NCI-H69 (cell line): ENCODE data around the gene PTPDC1.
"Not testable (repeated sequence)": the region's sequence is repeated elsewhere in the genome, so short reads cannot be mapped to it uniquely, and the experiment has no call there.

ENCODE experiments used
- DNase-seq: peaks from one replicate; lab custom pipeline; 2025; lab: John Stamatoyannopoulos, UW

The PTPDC1 gene

DNA sequence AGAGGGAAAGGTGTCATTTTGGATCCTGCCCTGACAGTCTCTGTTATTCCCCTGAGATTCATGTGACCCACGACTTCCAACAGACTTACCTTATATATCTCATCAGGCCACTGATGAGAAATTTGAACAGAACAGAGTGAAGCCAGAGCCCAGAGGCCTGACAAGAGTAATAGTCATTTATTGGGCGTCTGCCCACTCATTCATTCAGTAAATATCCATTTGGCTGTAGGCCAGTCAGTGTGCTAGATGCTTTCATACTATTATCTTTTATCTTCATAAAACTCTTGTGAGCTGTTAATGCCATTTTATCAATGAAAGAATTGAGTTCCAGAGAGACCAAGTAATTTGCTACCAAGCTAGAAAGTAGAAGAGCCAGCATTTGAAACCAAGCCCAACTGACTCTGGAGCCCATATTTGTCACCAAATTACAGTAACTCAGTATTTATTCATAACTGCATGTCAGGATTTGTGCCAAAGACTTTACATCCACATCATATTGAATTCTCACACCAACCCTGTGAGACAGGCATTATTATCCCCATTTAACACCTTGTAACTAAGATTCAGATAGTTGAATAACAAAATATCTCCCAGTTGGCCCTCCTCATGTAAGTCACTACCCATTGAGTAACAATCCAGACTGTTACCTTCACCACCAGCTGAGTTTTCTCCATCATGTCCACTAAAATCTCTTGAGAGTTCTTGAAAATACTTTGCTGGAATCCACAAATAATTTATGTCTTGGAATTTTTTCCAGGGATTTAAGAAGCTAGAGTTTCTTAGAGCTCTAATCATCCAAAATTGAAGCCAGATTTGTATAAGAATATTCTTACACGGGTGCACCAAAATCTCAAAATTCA lies 2.5 kb downstream of the PTPDC1 start:
- peak; percentile 69 for DNase-seq

DNA sequence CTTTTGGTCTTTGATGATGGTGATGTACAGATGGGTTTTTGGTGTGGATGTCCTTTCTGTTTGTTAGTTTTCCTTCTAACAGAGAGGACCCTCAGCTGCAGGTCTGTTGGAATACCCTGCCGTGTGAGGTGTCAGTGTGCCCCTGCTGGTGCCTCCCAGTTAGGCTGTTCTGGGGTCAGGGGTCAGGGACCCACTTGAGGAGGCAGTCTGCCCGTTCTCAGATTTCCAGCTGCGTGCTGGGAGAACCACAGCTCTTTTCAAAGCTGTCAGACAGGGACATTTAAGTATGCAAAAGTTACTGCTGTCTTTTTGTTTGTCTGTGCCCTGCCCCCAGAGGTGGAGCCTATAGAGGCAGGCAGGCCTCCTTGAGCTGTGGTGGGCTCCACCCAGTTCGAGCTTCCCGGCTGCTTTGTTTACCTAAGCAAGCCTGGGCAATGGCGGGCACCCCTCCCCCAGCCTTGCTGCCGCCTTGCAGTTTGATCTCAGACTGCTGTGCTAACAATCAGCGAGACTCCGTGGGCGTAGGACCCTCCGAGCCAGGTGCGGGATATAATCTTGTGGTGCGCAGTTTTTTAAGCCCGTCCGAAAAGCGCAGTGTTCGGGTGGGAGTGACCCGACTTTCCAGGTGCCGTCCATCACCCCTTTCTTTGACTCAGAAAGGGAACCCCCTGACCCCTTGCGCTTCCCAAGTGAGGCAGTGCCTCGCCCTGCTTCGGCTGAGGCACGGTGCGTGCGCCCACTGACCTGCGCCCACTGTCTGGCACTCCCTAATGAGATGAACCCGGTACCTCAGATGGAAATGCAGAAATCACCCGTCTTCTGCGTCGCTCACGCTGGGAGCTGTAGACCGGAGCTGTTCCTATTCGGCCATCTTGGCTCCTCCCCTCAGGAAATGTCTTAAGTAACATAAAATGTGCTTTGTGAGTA lies 10.2 kb downstream of the PTPDC1 start:
- peak; percentile 5 for DNase-seq

DNA sequence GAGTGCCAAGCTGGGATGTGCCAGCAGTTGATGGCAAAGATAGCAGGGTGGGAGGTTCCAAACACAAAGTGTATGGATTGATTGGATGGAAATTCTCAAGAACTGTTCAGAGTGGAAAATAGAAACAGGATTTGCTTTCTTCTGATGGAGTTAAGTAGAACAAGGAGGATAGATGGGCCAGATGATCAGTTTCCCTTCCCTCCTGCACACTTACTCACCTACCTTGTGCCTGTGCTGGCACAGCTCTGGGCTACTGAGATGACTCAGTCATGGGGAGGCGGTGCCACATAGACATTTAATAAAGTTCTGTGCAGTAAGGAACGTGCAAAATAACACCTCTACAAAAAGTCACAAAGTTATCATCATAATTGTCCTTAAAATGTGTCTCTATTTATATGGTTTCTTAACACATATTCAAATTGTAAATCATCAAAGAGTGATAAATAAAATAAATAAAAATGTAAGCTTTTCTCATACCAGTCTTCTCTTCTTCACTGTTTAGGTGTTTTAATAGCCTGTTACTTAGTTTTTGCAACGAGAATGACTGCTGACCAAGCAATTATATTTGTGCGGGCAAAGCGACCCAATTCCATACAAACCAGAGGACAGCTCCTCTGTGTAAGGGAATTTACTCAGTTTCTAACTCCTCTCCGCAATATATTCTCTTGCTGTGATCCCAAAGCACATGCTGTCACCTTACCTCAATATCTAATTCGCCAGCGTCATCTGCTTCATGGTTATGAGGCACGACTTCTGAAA lies 12.7 kb downstream of the PTPDC1 start:
- no peak for DNase-seq

DNA sequence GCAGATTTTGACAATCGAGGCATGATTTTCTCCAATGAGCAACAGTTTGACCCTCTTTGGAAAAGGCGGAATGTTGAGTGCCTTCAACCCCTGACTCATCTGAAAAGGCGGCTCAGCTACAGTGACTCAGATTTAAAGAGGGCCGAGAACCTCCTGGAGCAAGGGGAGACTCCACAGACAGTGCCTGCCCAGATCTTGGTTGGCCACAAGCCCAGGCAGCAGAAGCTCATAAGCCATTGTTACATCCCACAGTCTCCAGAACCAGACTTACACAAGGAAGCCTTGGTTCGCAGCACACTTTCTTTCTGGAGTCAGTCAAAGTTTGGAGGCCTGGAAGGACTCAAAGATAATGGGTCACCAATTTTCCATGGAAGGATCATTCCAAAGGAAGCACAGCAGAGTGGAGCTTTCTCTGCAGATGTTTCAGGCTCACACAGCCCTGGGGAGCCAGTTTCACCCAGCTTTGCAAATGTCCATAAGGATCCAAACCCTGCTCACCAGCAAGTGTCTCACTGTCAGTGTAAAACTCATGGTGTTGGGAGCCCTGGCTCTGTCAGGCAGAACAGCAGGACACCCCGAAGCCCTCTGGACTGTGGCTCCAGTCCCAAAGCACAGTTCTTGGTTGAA lies 13.6 kb downstream of the PTPDC1 start:
- no peak for DNase-seq

DNA sequence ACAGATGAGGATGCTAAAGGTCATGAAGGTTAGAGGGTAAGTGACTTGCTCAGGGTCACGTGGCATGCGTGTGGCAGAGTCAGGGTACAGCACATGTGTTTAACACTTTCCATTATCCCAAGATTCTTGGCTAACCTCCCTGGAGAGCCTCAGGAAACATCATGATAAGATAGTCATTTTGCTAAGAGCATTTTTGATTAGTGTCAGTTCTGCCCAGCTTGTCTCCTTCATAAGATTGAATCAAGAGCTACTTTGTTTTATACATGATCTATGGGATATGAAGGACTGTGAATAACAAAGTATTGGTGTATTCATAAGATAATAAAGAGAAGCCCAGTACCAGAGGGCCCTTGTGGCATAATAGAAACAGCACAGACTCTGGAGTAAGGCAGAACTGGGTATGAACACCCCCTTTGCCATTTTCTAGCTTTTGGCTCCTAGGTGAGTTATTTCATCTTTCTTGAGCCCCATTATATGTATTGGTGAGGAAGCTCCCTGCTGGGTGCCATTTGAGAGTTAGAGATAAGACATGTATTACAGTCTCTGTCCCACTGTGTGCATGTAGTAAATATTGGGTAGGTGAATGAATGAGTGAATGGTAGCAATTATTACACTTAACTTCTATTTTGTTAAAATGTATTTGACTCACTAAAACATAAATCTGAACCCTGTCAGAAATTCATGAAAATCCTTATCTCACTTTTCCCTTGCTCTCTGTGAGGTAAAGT lies 16.1 kb downstream of the PTPDC1 start:
- no peak for DNase-seq

DNA sequence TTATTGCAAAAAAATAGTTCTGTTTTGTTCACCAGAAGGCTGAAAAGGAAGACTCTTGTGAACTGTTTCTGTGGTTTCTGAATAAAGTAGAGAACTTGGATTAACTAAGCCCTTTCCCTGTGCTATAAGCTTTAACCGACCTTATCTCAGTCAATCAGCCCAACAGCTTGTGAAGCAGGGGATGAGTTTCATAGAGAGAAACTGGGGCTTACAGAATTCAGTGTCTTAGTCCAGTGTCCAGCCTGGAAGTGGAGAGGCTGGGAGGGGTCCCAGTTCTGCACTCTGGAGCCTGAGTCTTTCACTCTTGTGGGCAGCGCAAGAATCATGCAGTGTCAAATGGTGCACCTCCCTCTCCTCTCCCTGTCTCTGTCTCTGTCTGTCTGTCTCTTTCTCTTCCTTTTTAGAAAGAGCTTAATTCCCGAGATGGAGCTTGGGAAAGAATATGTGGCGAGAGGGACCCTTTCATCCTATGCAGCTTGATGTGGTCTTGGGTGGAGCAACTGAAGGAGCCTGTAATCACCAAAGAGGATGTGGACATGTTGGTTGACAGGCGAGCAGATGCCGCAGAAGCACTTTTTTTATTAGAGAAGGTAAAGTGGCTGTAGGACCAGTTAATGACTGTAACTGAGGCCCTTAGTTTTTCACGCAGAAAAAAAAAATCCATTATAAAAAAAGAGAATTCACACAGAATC lies 17.0 kb downstream of the PTPDC1 start:
- DNase-seq, result no peak

DNA sequence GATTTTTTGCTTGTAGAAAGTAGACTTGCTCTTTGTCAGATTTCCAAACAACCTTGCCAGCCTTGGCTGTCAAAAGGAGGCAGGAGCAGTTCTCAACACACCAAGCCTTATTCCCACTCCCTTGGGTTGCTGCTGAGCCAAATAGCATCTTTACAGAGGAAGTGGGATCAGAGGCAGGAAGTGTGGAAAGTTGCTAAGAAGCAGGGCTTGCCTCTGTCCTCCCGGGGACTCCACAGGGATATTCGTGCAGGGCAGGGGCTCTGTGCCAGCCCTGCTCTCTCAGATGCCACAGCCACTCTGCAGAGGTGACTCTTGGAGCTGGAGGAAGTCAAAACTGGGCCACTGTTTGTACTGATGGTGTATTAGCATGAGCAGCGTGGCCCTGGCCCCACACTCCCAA lies 24.3 kb downstream of the PTPDC1 start:
- peak; percentile 8 for DNase-seq

DNA sequence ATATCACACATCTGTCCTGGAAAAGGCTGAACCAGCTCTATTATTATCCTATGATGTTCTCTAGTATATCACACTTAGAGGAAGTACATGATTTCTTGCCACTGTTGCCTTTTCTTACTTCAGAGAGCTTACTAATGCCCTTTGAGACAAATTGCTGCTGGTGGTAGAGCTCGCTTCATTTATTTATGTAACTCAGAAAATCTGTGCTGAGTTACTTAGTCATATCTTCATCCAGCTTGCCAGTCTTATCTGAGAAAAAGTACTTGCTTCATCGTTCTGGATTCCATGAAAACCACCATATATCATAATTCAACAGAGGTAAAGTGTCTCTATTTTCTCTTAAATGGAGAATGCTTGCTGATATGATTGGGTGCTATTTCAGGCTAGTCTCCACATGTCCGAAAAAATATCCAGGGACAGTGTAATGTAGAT lies 26.6 kb downstream of the PTPDC1 start:
- no peak for DNase-seq

DNA sequence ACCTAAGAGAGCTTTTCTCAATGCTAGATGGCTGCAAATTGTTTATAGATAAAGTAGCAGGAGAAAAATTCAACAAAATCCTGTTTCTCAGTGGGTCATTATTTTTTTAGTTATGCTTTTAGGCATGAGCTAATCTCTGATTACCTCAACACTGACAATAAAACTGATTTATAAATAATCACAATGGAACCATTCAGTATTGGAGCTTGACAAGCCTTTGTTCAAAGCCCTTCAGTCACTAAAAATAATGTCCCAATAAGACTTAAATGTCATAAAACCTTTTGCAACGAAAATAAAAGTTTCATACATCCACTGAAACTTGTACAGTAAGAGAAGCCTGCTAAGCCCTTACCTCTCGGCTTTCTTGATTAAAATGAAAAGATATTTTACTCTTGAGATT lies 27.2 kb downstream of the PTPDC1 start:
- no peak for DNase-seq

DNA sequence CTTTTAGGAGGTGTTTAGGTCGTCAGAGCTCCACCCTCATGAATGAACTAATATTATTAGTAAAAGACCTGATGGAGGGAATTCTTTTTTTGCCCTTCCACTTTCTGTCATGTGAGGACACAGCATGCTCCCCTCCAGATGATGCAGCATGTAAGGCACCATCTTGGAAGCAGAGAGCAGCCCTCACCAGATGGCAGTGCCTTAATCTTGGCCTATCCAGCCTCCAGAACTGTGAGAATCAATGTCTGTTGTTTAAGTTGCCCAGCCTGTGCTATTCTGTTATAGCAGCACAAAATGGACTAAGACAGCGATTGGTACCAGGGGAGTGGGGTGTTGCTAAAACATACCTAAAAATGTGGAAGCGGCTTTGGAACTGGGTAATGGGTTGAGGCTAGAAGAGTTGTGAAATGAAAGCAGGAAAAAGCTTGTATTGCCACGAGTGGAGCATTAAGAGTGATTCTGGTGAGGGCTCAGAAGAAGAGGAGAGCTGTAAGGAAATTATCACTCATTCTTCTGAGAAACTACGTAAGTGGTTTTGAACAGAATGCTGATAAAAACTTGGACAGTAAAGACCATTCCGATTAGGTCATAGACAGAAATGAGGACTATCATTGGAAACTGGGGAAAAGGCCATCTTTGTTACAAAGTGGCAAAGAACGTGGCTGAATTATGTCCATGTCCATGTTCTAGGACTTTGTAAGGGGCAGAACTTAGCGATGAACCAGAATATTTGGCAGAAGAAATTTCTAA lies 28.6 kb downstream of the PTPDC1 start:
- DNase-seq, result no peak

DNA sequence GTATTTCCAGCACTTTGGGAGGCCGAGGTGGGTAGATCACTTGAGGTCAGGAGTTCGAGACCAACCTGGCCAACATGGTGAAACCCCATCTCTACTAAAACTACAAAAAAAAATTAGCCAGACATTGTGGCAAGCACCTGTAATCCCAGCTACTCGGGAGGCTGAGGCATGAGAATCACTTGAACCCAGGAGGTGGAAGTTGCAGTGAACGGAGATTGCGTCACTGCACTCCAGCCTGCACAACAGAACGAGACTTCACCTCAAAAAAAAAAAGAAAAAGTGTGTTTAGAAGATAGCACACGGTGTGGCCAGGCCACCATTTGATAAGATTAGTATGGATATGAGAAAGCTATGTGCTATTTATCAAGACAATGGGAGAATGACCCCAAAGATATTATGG lies 35.8 kb downstream of the PTPDC1 start:
- not testable (repeated sequence) for DNase-seq

DNA sequence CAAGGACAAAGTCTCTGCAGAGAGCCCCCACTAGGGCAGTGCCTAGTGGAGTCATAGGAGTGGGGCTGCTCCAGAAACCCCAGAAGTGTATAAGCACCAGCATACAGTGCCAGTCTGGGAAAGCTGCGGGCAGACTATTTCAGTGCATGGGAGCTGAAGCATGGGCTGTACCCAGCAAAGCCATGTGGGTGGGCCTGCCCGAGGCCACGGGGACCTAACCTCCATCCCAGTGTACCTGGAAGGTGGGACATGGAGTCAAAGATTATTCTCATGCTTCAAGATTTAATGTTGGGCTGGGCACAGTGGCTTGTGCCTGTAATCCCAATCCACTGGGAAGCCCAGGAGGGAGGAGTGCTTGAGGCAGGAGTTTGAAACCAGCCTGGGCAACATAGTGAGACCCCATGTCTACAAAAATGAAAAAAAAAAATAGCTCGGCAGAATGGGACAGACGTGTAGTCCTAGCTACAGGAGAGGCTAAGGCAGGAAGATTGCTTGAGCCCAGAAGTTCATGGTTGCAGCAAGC lies 36.7 kb downstream of the PTPDC1 start:
- no peak for DNase-seq

DNA sequence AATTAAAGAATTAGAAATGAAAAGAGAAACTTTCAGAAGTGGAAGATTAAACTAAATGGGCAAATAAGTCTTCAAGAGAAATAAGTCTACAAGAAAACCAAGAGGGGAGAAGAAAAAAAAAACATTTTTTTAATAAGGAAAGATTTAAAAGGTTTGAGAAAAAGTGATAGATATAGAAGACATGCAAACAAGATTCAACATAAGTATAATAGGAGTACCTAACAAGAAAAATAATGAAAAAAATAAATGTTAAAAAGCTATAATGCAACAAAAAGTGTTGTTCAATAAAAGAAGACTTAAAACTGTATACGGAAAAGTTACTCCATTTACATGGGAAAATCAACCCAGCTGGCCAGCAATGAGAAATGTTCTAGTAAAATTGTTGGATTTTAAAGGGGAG lies 42.6 kb downstream of the PTPDC1 start:
- no peak for DNase-seq

DNA sequence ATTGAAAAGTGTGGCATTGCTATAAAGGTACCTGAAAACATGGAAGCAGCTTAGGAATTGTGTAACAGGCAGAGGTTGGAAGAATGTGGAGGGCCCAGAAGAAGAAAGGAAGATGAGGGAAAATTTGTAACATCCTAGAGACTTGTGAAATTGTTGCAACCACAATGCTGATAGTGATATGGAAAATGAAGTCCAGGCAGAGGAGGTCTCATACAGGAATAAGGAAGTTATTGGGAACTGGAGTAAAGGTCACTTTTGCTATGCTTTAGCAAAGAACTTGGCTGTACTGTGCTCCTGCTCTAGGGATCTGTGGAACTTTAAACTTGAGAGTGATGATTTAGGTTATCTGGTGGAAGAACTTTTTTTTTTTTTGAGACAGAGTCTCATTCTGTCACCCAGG lies 43.5 kb downstream of the PTPDC1 start:
- DNase-seq, result no peak

DNA sequence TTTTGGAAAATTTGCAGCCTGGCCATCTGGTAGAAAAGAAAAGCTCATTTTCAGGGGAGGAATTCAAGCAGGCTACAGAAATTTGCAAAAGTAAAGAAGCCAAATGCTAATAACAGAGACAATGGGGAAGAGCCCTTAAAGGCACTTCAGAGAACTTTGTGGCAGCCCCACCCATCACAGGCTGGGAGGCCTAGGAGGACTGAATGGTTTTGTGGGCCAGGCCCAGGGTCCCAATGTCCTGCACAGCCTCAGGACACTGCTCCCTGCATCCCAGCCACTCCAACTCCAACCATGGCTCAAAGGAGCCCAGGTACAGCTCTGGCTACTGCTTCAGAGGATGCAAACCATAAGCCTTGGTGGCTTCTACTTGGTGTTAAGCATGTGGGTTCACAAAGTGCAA lies 44.3 kb downstream of the PTPDC1 start:
- no peak for DNase-seq

DNA sequence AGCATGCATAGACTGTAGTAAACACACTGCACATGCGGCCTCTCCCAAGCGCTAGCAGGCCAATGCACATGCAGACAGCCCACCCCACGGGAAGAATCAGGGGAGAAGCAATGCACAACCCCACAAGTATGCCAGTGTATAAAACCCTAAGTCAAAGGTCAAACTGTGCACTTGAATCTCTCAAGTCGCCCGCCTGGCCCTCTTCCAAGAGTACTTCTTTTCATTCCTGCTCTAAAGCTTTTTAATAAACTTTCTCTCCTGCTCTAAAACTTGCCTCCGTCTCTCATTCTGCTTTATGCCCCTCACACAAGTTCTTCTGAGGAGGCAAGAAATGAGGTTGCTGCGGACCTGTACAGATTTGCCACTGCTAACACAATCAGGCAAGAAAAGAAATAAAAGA lies 50.4 kb downstream of the PTPDC1 start:
- DNase-seq, result no peak

DNA sequence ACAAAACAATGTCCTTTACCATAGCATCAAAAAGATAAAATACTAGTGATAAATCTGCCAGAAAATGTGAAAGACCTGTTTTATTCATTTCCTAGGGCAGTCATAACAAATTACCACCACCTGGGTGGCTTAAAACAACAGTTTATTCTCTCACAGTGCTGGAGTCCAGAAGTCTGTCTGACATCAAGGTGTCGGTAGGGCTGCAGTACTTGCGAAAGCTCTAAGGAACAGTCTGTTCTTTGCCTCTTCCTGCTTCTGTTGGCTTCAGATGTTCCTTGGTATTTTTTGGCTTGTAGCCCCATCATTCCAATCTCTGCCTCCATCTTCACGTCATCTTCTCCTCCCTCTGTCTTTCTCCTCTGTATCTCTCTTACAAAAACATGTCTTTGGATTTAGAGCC lies 51.0 kb downstream of the PTPDC1 start:
- no peak for DNase-seq

DNA sequence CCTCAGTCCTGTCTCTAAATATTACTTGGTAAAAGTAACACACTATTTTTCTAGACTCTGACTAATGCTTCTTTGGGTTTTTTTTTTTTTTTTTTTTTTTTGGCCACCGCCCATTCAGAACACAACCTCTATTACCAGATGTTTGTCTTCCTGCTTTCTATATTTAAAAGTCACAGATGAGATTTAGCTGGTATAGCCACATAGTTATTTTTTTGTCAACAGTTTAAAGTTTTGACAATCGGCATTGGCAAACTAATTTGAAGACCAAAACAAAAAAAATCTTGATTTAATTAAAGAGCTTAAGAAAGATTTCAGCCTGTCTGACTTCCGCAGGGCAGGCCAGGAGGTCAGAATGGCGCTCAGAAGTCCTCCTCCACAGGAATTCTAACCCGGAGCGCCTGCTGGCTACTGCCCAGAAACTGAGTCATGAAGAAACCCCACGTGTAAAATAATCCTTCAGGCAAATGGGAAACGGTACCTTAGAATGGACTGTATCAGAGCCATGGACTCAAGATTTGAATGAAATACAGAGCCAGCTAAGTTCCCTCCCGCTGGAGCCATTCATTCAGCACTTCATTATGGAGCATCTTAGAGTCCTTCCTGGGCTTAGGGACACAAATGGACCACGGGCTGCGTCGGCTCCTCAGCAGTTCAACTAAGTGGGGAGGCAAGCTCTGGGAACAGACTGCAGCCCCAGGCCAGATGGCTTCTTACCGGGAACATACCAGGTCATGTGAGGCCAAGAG lies 55.6 kb downstream of the PTPDC1 start:
- no peak for DNase-seq

DNA sequence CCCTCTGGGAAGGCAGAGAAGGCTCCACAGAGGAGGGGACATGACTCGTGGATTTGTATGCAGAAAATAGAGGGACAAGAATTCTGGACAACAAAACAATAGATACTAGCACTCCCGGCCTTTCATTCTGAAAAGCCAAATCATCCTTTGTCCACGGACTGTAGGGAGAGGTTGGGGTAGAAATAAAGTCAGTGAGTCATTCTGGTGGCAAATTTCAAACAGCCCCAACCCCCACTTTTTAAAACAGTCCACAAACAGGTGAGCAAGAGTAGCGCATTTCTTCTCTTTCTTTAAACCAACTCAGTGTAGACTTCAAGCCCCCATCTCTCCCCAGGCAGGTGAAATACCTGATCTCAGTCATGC lies 56.1 kb downstream of the PTPDC1 start:
- DNase-seq, result no peak
